Kasumi-1 (cell line): ENCODE measurements around the gene SPZ1.
"Not testable (repeated sequence)": the region's sequence is repeated elsewhere in the genome, so short reads cannot be mapped to it uniquely, and the experiment has no call there.

Experiments used
- DNase-seq, 2 experiments: peaks; one replicate each; lab custom pipeline; 2025; lab: John Stamatoyannopoulos, UW

Gene SPZ1

GRCh38 chr5:80339116-80339515, 19.3 kb downstream of the SPZ1 start:
- no peak for DNase-seq

DNA sequence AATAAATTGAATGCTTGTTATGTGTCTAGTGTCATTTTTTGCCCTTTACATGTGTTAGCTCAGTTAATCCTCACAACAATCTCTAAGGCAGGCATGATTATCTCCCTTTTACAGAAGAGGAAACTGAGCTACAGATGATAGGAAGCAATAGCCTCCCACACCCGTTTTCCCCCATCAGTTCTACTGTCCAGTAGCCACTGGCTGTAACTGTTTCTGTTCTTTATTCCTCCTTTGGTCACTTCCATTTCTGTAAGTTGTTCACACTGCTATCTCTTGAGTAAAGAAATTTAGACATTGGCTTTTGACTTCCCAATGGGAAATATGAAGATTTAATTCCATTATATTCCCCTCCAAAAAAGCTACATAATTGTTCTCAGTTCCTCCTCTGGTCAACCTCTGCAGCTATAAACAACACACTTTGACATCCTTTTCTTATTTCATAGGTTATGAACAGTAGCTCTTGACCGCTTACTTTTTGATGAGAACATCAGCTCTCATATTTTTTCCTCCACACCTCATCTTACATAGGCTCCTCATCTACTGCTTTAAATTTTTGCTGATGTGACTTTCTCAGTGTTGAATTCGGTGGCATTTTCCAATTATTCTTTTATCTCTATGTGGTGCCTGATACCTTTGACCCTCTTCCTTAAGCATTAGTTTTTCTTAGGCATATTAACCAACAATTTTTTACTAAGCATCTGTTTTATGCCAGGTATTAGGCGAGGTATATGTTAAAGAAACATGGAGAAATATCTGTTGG, 21.4 kb downstream of the SPZ1 start:
- DNase-seq: no peak

DNA sequence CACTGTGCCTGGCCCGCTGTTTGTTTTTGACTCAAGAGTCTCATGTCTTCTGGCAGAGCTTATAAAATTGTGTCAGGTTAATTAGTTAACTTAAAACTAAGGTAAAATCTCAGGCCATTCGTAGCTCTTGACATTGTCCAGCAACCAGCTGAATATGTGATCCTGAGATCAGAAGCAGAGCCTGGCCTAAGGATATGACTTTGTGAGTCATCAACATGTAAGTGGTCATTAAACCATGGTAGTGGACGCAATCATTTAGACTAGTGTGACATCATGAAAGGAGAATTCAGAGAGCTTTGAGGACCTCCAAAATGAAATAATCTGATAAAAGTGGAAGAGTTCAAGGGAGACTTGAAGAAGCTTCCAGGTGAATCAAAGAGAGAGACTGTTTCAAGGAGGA, 23.3 kb downstream of the SPZ1 start:
- DNase-seq: no peak

- peak; percentile 25 to 35 for DNase-seq
Measured at GRCh38 chr5:80346055-80346454, 26.3 kb downstream of the SPZ1 start.

DNA sequence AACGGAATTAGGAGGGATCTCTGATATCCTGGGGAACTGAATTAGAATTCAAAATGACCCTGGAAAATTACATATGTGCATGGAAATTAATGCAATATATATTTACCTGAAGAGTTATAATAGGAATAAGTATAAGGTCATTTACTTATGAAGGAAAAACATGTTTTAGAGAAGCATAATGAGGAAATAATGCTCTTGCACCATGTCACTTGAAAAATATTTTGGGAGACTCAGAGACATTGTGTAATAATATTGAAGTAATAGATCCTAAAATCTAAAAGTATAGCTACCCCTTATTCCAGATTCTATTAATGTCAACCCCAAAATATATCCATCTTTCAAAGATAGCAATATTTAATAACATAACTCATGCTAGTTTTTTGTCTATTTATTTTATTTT, 28.4 kb downstream of the SPZ1 start:
- DNase-seq: no peak

- not testable (repeated sequence) for DNase-seq
Measured at GRCh38 chr5:80351019-80351418, 31.2 kb downstream of the SPZ1 start.

- no peak for DNase-seq
Measured at GRCh38 chr5:80355686-80356085, 35.9 kb downstream of the SPZ1 start.

DNA sequence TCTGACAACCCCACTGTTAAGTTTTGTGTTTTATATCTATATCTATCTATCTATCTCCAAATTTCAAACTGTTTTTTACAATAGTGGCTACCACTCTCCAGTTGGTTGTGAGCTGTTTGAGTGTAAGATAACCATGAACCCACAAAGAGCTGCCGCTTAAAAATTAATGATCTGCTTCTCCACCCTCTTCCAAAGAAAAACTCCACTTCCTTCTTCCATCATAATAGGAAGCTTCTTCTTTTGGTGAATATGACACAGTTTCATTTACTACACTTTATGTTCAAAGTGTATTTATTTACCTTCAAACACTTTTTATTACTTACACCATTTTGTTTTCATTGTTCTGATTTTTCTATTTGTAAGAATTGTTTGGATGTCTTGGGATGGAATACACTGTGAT, 37.9 kb downstream of the SPZ1 start:
- DNase-seq: no peak

DNA sequence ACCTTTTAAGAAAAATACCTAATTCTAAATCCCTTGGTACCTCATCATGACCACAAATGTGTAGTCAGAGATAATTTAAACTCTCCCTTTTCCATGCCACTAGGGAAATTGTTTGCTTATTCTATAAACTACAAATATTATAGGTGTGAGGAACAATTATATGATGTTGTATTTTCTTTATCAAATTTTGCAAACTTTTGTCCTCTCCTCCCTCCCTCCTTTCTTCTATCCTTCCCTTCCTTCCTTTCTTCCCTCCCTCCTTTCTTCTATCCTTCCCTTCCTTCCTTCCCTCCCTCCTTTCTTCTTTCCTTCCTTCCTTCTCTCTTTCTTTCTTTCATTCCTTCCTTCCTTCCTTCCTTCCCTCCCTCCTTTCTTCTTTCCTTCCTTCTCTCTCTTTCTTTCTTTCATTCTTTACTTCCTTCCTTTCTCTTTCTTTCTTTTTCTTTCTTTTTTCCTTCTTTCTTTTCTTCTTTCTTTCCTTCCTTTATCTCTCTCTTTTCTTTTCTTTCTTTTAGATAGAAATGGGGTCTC, 41.2 kb downstream of the SPZ1 start:
- DNase-seq: no peak

GRCh38 chr5:80364892-80365291, 45.1 kb downstream of the SPZ1 start:
- no peak for DNase-seq

DNA sequence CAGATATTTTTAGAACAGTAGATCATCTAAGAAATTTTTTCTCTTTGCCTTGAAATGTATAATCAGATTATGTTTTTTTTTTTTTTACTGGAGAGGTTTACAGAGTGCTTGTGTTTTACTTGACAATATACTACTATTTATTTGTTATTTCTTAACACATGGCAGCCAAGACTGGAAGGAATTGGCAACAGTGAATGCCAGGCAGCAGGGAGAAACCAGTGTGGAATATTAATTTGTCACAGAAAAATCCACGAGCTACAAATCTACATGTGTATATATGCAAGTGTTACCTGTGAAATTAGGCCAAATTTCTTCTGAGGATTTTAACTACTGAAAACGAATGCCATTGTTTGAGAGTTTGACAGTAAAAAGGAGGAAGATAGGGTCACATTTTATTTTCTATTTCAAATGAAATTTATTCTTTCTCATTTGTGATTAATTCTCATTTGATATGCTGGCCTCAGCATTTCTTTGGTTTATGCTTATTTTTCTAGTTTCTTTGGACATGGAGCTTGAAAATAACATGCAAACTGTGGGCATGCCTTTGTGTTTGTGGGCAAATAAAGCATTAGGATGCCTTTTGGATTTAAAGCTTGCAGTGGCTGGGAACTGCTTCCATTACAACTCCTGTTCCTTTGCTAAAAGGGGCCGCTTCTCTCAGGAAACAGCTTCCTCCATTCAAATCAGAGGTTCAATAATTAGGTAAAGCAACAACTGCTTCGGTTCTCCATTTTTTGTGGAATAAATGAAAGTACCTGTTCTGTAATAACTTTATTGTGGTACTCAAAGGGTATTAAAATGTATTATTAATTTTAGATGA, 49.1 kb downstream of the SPZ1 start:
- no peak for DNase-seq

GRCh38 chr5:80369521-80369920, 49.7 kb downstream of the SPZ1 start:
- DNase-seq: no peak

DNA sequence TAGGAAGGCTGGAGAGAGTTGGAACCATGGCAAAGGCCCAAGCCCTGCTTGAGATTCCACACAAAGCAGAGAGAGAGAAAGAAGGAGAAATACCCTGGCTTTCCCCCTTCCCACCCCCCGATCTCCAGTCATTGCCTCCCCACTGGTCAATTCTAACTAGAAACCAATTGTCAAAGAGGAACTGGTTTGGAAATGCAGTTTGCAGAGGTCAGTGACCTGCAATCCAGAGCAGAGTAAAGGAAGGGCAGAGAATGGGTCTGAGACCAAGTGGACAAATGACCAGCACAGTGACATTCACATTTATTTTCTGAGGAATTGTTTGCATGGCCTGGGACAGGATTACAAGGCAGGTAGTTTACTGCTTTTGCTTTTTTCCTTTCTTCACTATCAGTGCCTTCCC, 50.6 kb downstream of the SPZ1 start:
- no peak for DNase-seq
